Retinal pigment epithelial cell (primary cell): ENCODE measurements around the gene IGF1.
A peak's percentile ranks its signal among the peaks of the same experiment; 100 is the strongest.

ENCODE experiments used
- DNase-seq: peaks from one replicate; pipeline ENCODE4 v3.0.0-alpha.2; 2010; ENCODE audit warnings: low read depth
- H3K4me3 ChIP-seq: 2 replicates; pipeline ENCODE4 v1.5.1; 2011; ENCODE audit warnings: mild to moderate bottlenecking, low read length, control low read depth, moderate library complexity
- TF ChIP-seq, protein P1 (sequence below): conservative IDR thresholded peaks from 2 replicates; pipeline ENCODE4 v1.5.1; 2011; ENCODE audit warnings: low read depth, low read length, control low read depth, inconsistent platforms

Gene IGF1

GRCh38 chr12:102463659-102464249 is 16.6 kb downstream of the IGF1 start:
- TF ChIP-seq, protein P1, sequence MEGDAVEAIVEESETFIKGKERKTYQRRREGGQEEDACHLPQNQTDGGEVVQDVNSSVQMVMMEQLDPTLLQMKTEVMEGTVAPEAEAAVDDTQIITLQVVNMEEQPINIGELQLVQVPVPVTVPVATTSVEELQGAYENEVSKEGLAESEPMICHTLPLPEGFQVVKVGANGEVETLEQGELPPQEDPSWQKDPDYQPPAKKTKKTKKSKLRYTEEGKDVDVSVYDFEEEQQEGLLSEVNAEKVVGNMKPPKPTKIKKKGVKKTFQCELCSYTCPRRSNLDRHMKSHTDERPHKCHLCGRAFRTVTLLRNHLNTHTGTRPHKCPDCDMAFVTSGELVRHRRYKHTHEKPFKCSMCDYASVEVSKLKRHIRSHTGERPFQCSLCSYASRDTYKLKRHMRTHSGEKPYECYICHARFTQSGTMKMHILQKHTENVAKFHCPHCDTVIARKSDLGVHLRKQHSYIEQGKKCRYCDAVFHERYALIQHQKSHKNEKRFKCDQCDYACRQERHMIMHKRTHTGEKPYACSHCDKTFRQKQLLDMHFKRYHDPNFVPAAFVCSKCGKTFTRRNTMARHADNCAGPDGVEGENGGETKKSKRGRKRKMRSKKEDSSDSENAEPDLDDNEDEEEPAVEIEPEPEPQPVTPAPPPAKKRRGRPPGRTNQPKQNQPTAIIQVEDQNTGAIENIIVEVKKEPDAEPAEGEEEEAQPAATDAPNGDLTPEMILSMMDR, result no peak
- DNase-seq, result no peak
- no peak overlapping the region for H3K4me3 ChIP-seq

DNA sequence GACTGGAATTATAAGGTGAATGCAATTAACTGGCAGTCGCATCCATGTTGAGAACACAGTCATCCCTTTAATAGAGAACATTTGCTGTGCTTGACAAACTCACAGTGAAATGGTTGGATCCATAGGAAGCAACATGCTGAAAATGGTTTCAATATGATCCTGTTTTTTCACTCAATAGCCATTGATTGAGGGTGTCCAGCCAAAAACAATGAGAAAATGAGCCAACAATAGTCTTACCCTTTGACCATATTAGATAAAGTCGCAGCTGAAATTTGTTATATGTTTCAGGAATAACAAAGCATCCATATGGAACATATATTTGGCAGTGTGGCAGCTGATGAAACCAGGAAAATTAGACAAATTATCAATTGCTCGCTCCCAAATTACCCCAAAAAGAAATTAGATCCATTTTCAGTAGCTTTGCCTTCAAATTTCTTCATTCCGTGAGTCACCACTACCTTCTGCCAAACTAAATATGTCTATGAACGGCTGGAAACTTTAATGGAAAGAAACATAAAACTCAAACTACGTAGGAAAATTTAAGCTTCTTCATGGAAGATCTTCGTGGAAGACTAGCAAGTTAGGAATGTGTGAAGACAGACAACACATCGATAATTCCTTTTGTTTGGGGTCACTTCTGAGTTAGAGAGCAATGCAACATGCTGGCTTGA is 17.4 kb downstream of the IGF1 start:
- no peak overlapping the region for H3K4me3 ChIP-seq
- TF ChIP-seq, protein P1, result no peak
- DNase-seq, result no peak

- peak; percentile 92 for DNase-seq
- TF ChIP-seq, protein P1, result no peak
- H3K4me3 ChIP-seq, result no peak overlapping the region
Measured at GRCh38 chr12:102462386-102462785, 18.0 kb downstream of the IGF1 start.

DNA sequence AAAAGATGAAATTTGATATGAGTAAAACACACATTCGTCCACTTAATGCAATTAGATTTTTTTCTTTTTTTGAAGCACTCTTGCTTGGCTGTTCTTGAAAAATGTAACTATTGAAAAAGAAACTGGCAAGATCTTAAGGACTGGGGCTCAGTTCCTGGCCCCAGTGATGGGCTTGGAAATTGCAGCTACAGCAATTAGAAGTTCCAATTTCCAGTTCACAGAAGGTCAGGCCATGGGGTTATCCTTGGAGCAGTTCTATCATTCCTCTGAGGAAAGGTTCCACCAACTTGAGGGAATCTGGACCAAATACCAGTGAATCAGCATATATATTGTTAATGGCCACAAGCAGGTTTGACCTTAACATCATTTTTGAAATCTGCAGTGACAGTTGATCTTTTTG is 18.9 kb downstream of the IGF1 start:
- TF ChIP-seq, protein P1, result no peak
- no peak for DNase-seq
- H3K4me3 ChIP-seq, result no peak overlapping the region

- DNase-seq, result no peak
- TF ChIP-seq, protein P1, result no peak
- no peak overlapping the region for H3K4me3 ChIP-seq
Measured at GRCh38 chr12:102459314-102459713, 21.0 kb downstream of the IGF1 start.

- DNase-seq, result peak; percentile 58
- TF ChIP-seq, protein P1, result no peak
- H3K4me3 ChIP-seq, result no peak overlapping the region
Measured at GRCh38 chr12:102454808-102455760, 25.3 kb downstream of the IGF1 start.
